ENCODE measurements around the gene EVPL. TPM values are rescaled to one million over a fixed set of nuclear protein-coding genes. Genes with fewer than 3 reads are reported as not detected.

Gene EVPL
- total and polyA plus RNA-seq, 2 of the 13 experiments (the other 11 are each of a cell fraction or from before 2014, with no cell fraction given) = 2.1 to 8.2 TPM

GRCh38 chr17:75981019-75981615 lies 46.0 kb downstream of the EVPL start (continued):
- TF ChIP-seq ZNF446 (CRISPR knock-in tag; IDR thresholded peaks at IDR 0.05) (no peak), KLF9 (CRISPR knock-in tag; IDR thresholded peaks at IDR 0.05; ENCODE audit: low read depth) (no peak), ZNF724P (CRISPR knock-in tag; IDR thresholded peaks at IDR 0.05; ENCODE audit: borderline replicate concordance) (no peak), ZNF33B (CRISPR knock-in tag; IDR thresholded peaks at IDR 0.05) (no peak), NR1H2 (CRISPR knock-in tag; IDR thresholded peaks at IDR 0.05; ENCODE audit: borderline replicate concordance, low read depth) (no peak), ZFP62 (CRISPR knock-in tag; IDR thresholded peaks at IDR 0.05) (no peak), GATAD1 (CRISPR knock-in tag; IDR thresholded peaks at IDR 0.05) (no peak), ZC3H13 (CRISPR knock-in tag; IDR thresholded peaks at IDR 0.05) (no peak), DR1 (CRISPR knock-in tag; IDR thresholded peaks at IDR 0.05) (no peak), ZNF354B (CRISPR knock-in tag; IDR thresholded peaks at IDR 0.05) (no peak), NFIB (CRISPR knock-in tag; IDR thresholded peaks at IDR 0.05; ENCODE audit: borderline replicate concordance) (no peak), ZNF251 (CRISPR knock-in tag; IDR thresholded peaks at IDR 0.05) (no peak), ZFP41 (CRISPR knock-in tag; IDR thresholded peaks at IDR 0.05; ENCODE audit: borderline replicate concordance) (no peak), TRIM22 (IDR thresholded peaks at IDR 0.05) (no peak), ZNF687 (CRISPR knock-in tag; IDR thresholded peaks at IDR 0.05) (no peak), ZFY (CRISPR knock-in tag; IDR thresholded peaks at IDR 0.05) (0 out of 2 replicates have a peak, but pooled peaks have one; percentile 2), REL (CRISPR knock-in tag; conservative IDR thresholded peaks at IDR 0.05) (no peak)
- TF ChIP-seq, protein P1, sequence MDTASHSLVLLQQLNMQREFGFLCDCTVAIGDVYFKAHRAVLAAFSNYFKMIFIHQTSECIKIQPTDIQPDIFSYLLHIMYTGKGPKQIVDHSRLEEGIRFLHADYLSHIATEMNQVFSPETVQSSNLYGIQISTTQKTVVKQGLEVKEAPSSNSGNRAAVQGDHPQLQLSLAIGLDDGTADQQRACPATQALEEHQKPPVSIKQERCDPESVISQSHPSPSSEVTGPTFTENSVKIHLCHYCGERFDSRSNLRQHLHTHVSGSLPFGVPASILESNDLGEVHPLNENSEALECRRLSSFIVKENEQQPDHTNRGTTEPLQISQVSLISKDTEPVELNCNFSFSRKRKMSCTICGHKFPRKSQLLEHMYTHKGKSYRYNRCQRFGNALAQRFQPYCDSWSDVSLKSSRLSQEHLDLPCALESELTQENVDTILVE (CRISPR knock-in tag; IDR thresholded peaks at IDR 0.05) = no peak
- TF ChIP-seq, protein P2, sequence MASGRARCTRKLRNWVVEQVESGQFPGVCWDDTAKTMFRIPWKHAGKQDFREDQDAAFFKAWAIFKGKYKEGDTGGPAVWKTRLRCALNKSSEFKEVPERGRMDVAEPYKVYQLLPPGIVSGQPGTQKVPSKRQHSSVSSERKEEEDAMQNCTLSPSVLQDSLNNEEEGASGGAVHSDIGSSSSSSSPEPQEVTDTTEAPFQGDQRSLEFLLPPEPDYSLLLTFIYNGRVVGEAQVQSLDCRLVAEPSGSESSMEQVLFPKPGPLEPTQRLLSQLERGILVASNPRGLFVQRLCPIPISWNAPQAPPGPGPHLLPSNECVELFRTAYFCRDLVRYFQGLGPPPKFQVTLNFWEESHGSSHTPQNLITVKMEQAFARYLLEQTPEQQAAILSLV (CRISPR knock-in tag; IDR thresholded peaks at IDR 0.05; ENCODE audit: borderline replicate concordance) = no peak
- TF ChIP-seq, protein P3, sequence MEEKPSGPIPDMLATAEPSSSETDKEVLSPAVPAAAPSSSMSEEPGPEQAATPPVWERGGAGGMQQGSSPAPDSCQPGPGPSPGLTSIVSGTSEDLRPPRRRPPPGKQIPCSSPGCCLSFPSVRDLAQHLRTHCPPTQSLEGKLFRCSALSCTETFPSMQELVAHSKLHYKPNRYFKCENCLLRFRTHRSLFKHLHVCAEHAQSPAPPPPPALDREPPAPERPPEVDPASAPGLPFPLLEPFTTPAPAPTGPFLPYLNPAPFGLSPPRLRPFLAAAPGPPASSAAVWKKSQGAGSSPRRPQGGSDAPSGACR (CRISPR knock-in tag; IDR thresholded peaks at IDR 0.05) = no peak
- TF ChIP-seq, protein P4, sequence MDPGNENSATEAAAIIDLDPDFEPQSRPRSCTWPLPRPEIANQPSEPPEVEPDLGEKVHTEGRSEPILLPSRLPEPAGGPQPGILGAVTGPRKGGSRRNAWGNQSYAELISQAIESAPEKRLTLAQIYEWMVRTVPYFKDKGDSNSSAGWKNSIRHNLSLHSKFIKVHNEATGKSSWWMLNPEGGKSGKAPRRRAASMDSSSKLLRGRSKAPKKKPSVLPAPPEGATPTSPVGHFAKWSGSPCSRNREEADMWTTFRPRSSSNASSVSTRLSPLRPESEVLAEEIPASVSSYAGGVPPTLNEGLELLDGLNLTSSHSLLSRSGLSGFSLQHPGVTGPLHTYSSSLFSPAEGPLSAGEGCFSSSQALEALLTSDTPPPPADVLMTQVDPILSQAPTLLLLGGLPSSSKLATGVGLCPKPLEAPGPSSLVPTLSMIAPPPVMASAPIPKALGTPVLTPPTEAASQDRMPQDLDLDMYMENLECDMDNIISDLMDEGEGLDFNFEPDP (CRISPR knock-in tag; conservative IDR thresholded peaks at IDR 0.05) = 0 out of 2 replicates have a peak, but pooled peaks have one; percentile 20

All from HepG2 (cell line).